Naive thymus-derived CD4-positive, alpha-beta T cell (primary cell): Measurements from ENCODE around the gene PDPR. TPM values are rescaled to one million over a fixed set of nuclear protein-coding genes. Genes with fewer than 3 reads are reported as not detected.
A peak's percentile ranks its signal among the peaks of the same experiment; 100 is the strongest.
"Not testable (repeated sequence)": the region's sequence is repeated elsewhere in the genome, so short reads cannot be mapped to it uniquely, and the experiment has no call there.

ENCODE experiments used
- ATAC-seq: fragments of 150-1000 bp; cut with Tn5 transposase; 2 replicates; pipeline ENCODE4 v1.10.0; 2021; ENCODE audit warnings: mild to moderate bottlenecking, moderate library complexity
- CTCF ChIA-PET: fragments of 350-600 bp; sonication (Branson Sonifier 250); formaldehyde crosslinking; loops from one replicate; lab custom pipeline; 2021; ENCODE audit warnings: antibody characterized with exemption; lab: Charles Lee
- POLR2A ChIA-PET: fragments of 350-600 bp; sonication (Branson Sonifier 250); formaldehyde crosslinking; loops from one replicate; lab custom pipeline; 2021; ENCODE audit warnings: antibody characterized with exemption, inconsistent platforms; lab: Charles Lee
- DNase-seq, 9 donors: peaks; one replicate each; pipeline versions ENCODE4 v3.0.0 to v3.0.0-alpha.2; 2020 to 2022; ENCODE audit warnings: mixed read lengths in 1 of 9
- H3K27ac ChIP-seq: one replicate; pipeline ENCODE4 v1.7.0; 2013; ENCODE audit warnings: mild to moderate bottlenecking, low read depth, low read length, moderate library complexity
- H3K27me3 ChIP-seq, 2 donors: one replicate each; pipeline ENCODE4 v1.7.0; 2013; ENCODE audit warnings: low read length in 2 of 2, mild to moderate bottlenecking in 2 of 2, moderate library complexity in 2 of 2; ENCODE audit not compliant: control insufficient read depth in 2 of 2, insufficient read depth in 2 of 2
- H3K36me3 ChIP-seq, 3 experiments: 1 replicate in 2 of 3; 2 replicates in 1 of 3; pipeline ENCODE4 v1.7.0; 2013; ENCODE audit warnings: low read length in 3 of 3, mild to moderate bottlenecking in 3 of 3, moderate library complexity in 1 of 3; ENCODE audit not compliant: insufficient read depth in 3 of 3, control insufficient read depth in 2 of 3
- H3K4me1 ChIP-seq, 2 donors: one replicate each; pipeline ENCODE4 v1.7.0; 2013; ENCODE audit warnings: low read length in 2 of 2, mild to moderate bottlenecking in 2 of 2, moderate library complexity in 1 of 2; ENCODE audit not compliant: control insufficient read depth in 2 of 2, insufficient read depth in 2 of 2
- H3K4me3 ChIP-seq: 2 replicates; pipeline ENCODE4 v1.7.0; 2013; ENCODE audit warnings: mild to moderate bottlenecking, low read length
- H3K9me3 ChIP-seq, 3 experiments: 1 replicate in 2 of 3; 2 replicates in 1 of 3; pipeline ENCODE4 v1.7.0; 2013; ENCODE audit warnings: low read length in 3 of 3; ENCODE audit not compliant: control insufficient read depth in 2 of 3
- H3K27ac Mint-ChIP-seq, 9 donors: one replicate each; pipeline ENCODE4 v1.8.0; 2020 to 2022; ENCODE audit warnings: mixed read lengths in 9 of 9, mild to moderate bottlenecking in 8 of 9, moderate library complexity in 5 of 9, inconsistent platforms in 2 of 9
- H3K27me3 Mint-ChIP-seq, 5 donors: one replicate each; pipeline ENCODE4 v1.8.0; 2021 to 2022; ENCODE audit warnings: mixed read lengths in 5 of 5, mild to moderate bottlenecking in 1 of 5
- H3K36me3 Mint-ChIP-seq, 5 donors: one replicate each; pipeline ENCODE4 v1.8.0; 2020 to 2022; ENCODE audit warnings: mixed read lengths in 5 of 5, mild to moderate bottlenecking in 3 of 5, inconsistent platforms in 1 of 5
- H3K4me1 Mint-ChIP-seq, 7 donors: one replicate each; pipeline ENCODE4 v1.8.0; 2020 to 2022; ENCODE audit warnings: mixed read lengths in 7 of 7, mild to moderate bottlenecking in 3 of 7, inconsistent platforms in 1 of 7
- H3K4me3 Mint-ChIP-seq, 10 donors: one replicate each; pipeline ENCODE4 v1.8.0; 2020 to 2022; ENCODE audit warnings: mild to moderate bottlenecking in 10 of 10, mixed read lengths in 10 of 10, moderate library complexity in 6 of 10, inconsistent platforms in 2 of 10
- H3K9me3 Mint-ChIP-seq, 11 donors: one replicate each; pipeline ENCODE4 v1.8.0; 2020 to 2022; ENCODE audit warnings: mixed read lengths in 11 of 11, mild to moderate bottlenecking in 4 of 11, inconsistent platforms in 1 of 11, moderate library complexity in 1 of 11
- intact Hi-C, 2 donors: fragments of 100-400 bp; cut with micrococcal nuclease; formaldehyde crosslinking; loops; one replicate each; pipeline ENCODE4 v1.15.1; 2023
- polyA plus RNA-seq, 2 donors: library from polyadenylated mRNA; unstranded; fragments of 300-500 nt; fragmentation: Illumina TruSeq; gene quantifications; one replicate each; pipeline ENCODE4 v1.2.3, GENCODE V29; 2021
- total RNA-seq, 6 experiments: library from RNA in 5 of 6; stranded (reverse) in 5 of 6; gene quantifications; 1 replicate in 5 of 6; 2 replicates in 1 of 6; pipeline ENCODE4 v1.2.3 and lab custom pipeline; 2021 to 2026

PDPR gene
- total RNA-seq (10 to 100 TPM; 35.0 to 42.8 (median 37.9) TPM), polyA plus RNA-seq (10 to 100 TPM in 1 of 2 donors, 1 to 10 TPM in 1; 6.0 to 12.7 TPM), total RNA-seq (lab: John Stamatoyannopoulos, UW) (115 reads per million, percentile 87 among the genes with 10 or more reads in this experiment)

DNA sequence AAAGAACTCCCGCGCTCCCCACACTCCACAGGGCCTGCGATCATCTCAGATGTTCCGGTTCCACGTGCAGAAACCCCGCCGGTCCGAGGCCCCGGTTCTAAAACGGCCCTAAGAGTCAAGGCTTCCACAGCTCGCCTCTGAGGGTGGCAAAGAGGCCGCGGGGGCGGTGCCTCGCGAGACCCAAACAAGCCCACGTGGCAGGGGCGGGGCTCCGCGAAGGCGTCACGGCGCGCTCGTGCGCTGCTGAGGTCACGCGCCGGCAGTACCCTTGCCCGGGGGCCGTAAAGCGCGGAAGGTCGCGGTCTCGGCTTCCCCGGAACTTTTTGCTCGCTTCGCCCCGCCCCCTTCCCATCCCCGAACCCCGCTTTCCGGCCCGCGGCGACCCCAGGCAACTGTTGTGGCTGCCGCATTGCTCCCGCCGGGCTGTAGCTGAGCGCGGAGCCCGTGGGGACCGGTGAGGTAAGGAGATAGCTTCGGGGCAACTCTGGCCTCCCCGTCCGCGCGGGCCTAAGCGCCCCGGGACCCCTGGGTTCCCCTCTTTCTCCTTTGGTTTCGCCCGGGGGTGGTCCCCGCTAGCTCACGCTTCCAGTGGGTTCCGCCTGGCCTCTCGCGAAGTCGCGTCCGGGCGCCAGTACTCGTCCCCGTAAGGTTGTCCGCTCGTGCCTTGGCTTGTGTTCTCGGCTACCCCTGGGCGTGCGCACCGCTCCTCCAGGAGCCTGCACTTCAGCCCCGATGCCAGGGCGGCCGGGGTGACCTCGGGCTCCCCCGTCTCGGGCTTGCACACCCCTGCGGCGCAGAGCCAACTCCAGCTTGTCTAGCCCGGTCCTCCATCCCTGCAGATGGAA, at the start of gene PDPR:
PDPR (plus strand) TSS at position 351 of the 845 bp plus-strand sequence. CDS start 6,161 bp downstream, outside the sequence.
- ChIA-PET POLR2A (interaction anchor here (0.6 to 1.0 kb wide), 2 partner anchors 88 to 390 kb away, joined by 3 read pairs; no protein-coding TSS in a partner anchor), CTCF (interaction anchor here (0.6 kb wide), 1 partner anchor 9 kb away, joined by 3 read pairs; no protein-coding TSS in a partner anchor)
- peak; percentile 79 to 97 (median 96) for DNase-seq
- intact Hi-C loops, result loop anchor here (1.0 to 10.0 kb wide), 5 partner anchors 49 to 411 kb away; partner anchors contain the start of genes AARS1 (in 1 of the 2), COG4 (in 1 of the 2), DDX19A (in 1 of the 2) and SF3B3 (in 1 of the 2)
- H3K27me3 Mint-ChIP-seq, H3K9me3 ChIP-seq, H3K4me1 ChIP-seq, H3K27me3 ChIP-seq, H3K36me3 ChIP-seq, H3K9me3 Mint-ChIP-seq: not testable (repeated sequence)
- Histone ChIP-seq H3K27ac (peak within 1 kb of the TSS; percentile 85), H3K4me3 (peak within 1 kb of the TSS; percentile 63)
- peak; percentile 98 for ATAC-seq
- H3K36me3 Mint-ChIP-seq, result peaks cover 0 to 16% (median 3%) of the 10 kb centered on the region in 5 donors
- peaks cover 15 to 29% (median 24%) of the 10 kb centered on the region in 7 donors for H3K4me1 Mint-ChIP-seq
- H3K27ac Mint-ChIP-seq, result peak within 1 kb of the TSS; percentile 51 to 93 (median 89)
- peak within 1 kb of the TSS; percentile 72 to 91 (median 88) for H3K4me3 Mint-ChIP-seq

GRCh38 chr16:70064841-70065370, 49.2 kb upstream of the PDPR start:
- POLR2A ChIA-PET, H3K36me3 Mint-ChIP-seq, CTCF ChIA-PET, H3K9me3 ChIP-seq, H3K4me1 ChIP-seq, H3K27me3 ChIP-seq, H3K36me3 ChIP-seq, H3K27me3 Mint-ChIP-seq, H3K9me3 Mint-ChIP-seq: not testable (repeated sequence)
- DNase-seq, result peak; percentile 47 to 82 (median 73)
- ATAC-seq, result peak; percentile 70
- Mint-ChIP-seq H3K4me1 (peaks cover 0 to 21% (median 12%) of the 10 kb centered on the region in 7 donors), H3K4me3 (peak overlapping the region; percentile 78 to 95 (median 86)), H3K27ac (peak overlapping the region in 8 of 9 donors; percentile 43 to 95 (median 92))
- Histone ChIP-seq H3K27ac (peak overlapping the region; percentile 85), H3K4me3 (peak overlapping the region; percentile 68)
- intact Hi-C loops, result loop anchor here in 1 of 2 donors (2.0 to 5.0 kb wide), 3 partner anchors 38 to 308 kb away; partner anchors contain the start of gene PDPR

DNA sequence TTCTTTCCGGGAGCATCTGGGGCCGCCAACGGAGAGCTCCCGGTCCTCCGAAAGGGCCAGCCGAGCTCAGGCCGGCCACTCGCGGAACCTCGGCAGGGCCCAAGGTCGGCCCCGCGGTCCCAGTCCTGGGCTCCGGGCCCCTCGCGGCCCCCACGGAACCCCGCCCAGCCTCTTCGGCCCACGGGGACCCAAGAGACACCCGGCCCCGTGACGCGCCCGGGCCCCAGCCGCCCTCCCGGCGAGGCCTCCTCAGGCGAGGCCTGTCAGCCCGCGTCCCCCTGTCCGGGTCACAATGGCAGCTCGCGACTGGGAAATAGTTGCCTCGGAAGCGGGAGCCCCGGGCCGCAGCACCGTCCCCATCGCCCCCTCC, 48.8 kb upstream of the PDPR start:
- Histone ChIP-seq H3K4me3 (peak overlapping the region; percentile 68), H3K27ac (peak overlapping the region; percentile 85)
- DNase-seq (peak in 2 of 9 donors; percentile 18 to 41), ATAC-seq (peak; percentile 34)
- H3K27me3 ChIP-seq, H3K27me3 Mint-ChIP-seq, H3K9me3 ChIP-seq, H3K9me3 Mint-ChIP-seq, CTCF ChIA-PET, H3K36me3 Mint-ChIP-seq, POLR2A ChIA-PET, H3K36me3 ChIP-seq, H3K4me1 ChIP-seq: not testable (repeated sequence)
- Mint-ChIP-seq H3K4me1 (peaks cover 0 to 21% (median 11%) of the 10 kb centered on the region in 7 donors), H3K4me3 (peak overlapping the region; percentile 78 to 95 (median 87)), H3K27ac (peak overlapping the region in 4 of 9 donors; percentile 44 to 94 (median 92))
- intact Hi-C loops, result loop anchor here in 1 of 2 donors (2.0 to 5.0 kb wide), 3 partner anchors 39 to 308 kb away; partner anchors contain the start of gene PDPR

DNA sequence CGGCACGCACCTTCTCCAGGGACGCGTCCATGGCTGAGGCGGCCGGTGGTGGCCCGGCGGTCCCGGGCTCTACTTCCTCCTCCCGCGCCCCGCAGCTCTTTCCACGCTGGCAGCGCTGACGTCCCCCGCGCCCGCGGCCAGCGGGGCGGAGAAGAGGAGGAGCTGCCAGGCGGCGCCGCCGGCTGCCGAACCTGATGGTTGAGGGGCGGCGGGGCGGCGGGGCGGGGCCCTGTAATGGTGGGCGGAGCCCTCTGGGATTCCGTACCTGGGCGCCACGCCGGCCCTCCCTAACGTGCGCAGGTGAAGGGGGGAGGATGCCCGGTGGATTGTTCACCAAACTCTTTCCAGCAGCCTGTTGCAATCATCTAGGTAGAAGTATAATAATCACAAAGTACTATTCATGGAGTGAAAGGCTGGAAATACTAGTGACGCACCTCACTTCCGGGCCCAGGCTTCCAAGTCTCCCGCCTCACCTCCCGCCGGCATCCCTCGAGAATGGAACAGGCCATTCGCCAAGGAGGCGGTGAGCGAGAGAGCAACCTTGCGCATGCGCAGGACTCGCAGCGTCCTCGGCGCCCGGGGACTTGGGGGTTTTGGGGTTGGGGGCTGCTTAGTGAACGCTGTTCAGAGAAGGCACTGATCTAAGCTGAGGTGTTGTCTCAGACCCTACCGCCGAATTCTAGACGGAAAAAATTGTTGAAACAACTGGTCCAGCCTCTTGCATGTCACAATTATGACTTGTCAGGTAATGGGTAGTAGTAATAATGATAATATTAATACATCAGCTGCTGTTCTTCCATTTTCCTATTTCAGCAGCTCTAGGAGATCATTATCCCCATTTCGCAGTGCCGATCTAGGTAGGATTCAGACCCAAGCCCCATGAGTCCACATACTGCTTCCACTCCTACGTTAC, 48.1 kb upstream of the PDPR start:
- Histone ChIP-seq H3K27ac (peak overlapping the region; percentile 85), H3K4me3 (peak overlapping the region; percentile 71)
- Mint-ChIP-seq H3K27ac (peak overlapping the region; percentile 64 to 96 (median 89)), H3K4me1 (peaks cover 0 to 18% (median 11%) of the 10 kb centered on the region in 7 donors), H3K4me3 (peak overlapping the region; percentile 73 to 92 (median 87))
- intact Hi-C loops, result loop anchor here in 1 of 2 donors (2.0 to 5.0 kb wide), 3 partner anchors 39 to 309 kb away; partner anchors contain the start of gene PDPR
- H3K27me3 Mint-ChIP-seq, H3K4me1 ChIP-seq, POLR2A ChIA-PET, CTCF ChIA-PET, H3K36me3 Mint-ChIP-seq, H3K27me3 ChIP-seq, H3K9me3 ChIP-seq, H3K9me3 Mint-ChIP-seq, H3K36me3 ChIP-seq: not testable (repeated sequence)
- peak; percentile 95 for ATAC-seq
- peak; percentile 75 to 95 (median 92) for DNase-seq

- CTCF ChIA-PET, H3K36me3 Mint-ChIP-seq, H3K9me3 Mint-ChIP-seq, H3K27ac ChIP-seq, H3K36me3 ChIP-seq, H3K27me3 Mint-ChIP-seq, H3K4me3 ChIP-seq, H3K4me1 ChIP-seq, POLR2A ChIA-PET, ATAC-seq, H3K27me3 ChIP-seq, DNase-seq, H3K9me3 ChIP-seq: not testable (repeated sequence)
- H3K27ac Mint-ChIP-seq, result peak overlapping the region in 2 of 9 donors; percentile 60 to 62
- intact Hi-C loops, result loop anchor here in 1 of 2 donors (5.0 kb wide), 1 partner anchor 309 kb away; no protein-coding TSS in a partner anchor
- H3K4me1 Mint-ChIP-seq, result peaks cover 0 to 17% (median 11%) of the 10 kb centered on the region in 7 donors
- H3K4me3 Mint-ChIP-seq, result peak overlapping the region; percentile 34 to 85 (median 73)
These were observed 47.4 kb upstream of the PDPR start for GRCh38 chr16:70066751-70067150.

GRCh38 chr16:70079081-70079480, 35.1 kb upstream of the PDPR start:
- H3K4me3 ChIP-seq, intact Hi-C loops, H3K36me3 ChIP-seq, H3K4me1 ChIP-seq, ATAC-seq, H3K9me3 Mint-ChIP-seq, H3K27ac ChIP-seq, H3K4me1 Mint-ChIP-seq, H3K36me3 Mint-ChIP-seq, CTCF ChIA-PET, H3K27me3 Mint-ChIP-seq, H3K27ac Mint-ChIP-seq, H3K27me3 ChIP-seq, H3K4me3 Mint-ChIP-seq, DNase-seq, H3K9me3 ChIP-seq, POLR2A ChIA-PET: not testable (repeated sequence)
